ENCODE data around the gene NPHS1. TPM values are rescaled to one million over a fixed set of nuclear protein-coding genes. Genes with fewer than 3 reads are reported as not detected.

NPHS1 gene
- total and polyA plus RNA-seq, 2 experiments from 2014 or later: 0.37 to 1.1 TPM

DNA sequence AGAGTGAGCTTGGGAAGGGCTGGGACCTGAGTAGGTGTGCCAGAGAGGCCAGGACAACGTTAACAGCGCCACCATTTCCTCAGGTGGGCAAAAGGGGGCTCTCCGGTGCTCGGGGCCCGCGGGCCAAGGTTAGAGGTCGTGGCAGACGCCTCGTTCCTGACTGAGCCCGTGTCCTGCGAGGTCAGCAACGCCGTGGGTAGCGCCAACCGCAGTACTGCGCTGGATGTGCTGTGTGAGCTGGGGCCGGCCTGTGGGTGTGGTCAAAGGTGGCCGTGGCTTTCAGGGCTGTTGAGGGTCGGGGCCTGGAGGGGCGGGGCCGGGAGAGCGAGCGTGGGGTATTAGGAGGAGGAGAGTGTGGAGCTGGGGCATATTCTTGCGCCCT, 8.1 kb upstream of the NPHS1 start:
- peaks cover 47% of the 10 kb centered on the region for H3K27me3 ChIP-seq
- H3K9me3 ChIP-seq (ENCODE audit: low read depth): no peaks in the 10 kb centered on the region
- TF ChIP-seq CTCF (IDR thresholded peaks at IDR 0.05; ENCODE audit: low read depth, low read length): no peak
- H3K4me1 ChIP-seq (ENCODE audit: low read depth): peaks cover 4% of the 10 kb centered on the region
- no peak for DNase-seq (ENCODE audit: low read depth in 1 of 2, low spot score in 1 of 2)
- no peaks in the 10 kb centered on the region for H3K36me3 ChIP-seq
- H3K4me3 ChIP-seq: no peak overlapping the region
- H3K27ac ChIP-seq: no peak overlapping the region

GRCh38 chr19:35859414-35859813, 7.1 kb upstream of the NPHS1 start:
- DNase-seq (ENCODE audit: low read depth in 1 of 2, low spot score in 1 of 2): no peak
- TF ChIP-seq CTCF (IDR thresholded peaks at IDR 0.05; ENCODE audit: low read depth, low read length): no peak
- H3K4me3 ChIP-seq: no peak overlapping the region
- no peaks in the 10 kb centered on the region for H3K36me3 ChIP-seq
- no peak overlapping the region for H3K27ac ChIP-seq
- no peaks in the 10 kb centered on the region for H3K9me3 ChIP-seq (ENCODE audit: low read depth)
- peaks cover 4% of the 10 kb centered on the region for H3K4me1 ChIP-seq (ENCODE audit: low read depth)
- H3K27me3 ChIP-seq: peaks cover 47% of the 10 kb centered on the region

DNA sequence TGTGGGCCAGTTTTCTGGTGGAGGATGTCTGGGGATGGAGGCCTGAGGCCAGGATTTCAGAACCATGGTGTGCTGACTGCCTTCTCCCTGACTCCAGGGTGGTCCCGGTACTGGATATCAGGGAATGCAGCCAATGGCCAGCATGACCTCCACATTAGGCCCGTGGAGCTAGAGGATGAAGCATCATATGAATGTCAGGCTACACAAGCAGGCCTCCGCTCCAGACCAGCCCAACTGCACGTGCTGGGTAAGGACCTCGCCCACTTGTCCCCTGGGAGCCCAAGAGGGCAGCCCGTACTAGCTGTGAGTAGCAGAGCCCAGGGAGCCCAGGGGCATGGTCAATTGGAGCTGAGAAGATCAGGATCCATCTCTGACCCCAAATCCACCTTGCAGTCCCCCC, 6.0 kb upstream of the NPHS1 start:
- no peak for TF ChIP-seq CTCF (IDR thresholded peaks at IDR 0.05; ENCODE audit: low read depth, low read length)
- no peak overlapping the region for H3K4me3 ChIP-seq
- no peak overlapping the region for H3K27ac ChIP-seq
- H3K9me3 ChIP-seq (ENCODE audit: low read depth): no peaks in the 10 kb centered on the region
- no peaks in the 10 kb centered on the region for H3K36me3 ChIP-seq
- H3K27me3 ChIP-seq: peaks cover 47% of the 10 kb centered on the region
- peaks cover 4% of the 10 kb centered on the region for H3K4me1 ChIP-seq (ENCODE audit: low read depth)
- no peak for DNase-seq (ENCODE audit: low read depth in 1 of 2, low spot score in 1 of 2)

DNA sequence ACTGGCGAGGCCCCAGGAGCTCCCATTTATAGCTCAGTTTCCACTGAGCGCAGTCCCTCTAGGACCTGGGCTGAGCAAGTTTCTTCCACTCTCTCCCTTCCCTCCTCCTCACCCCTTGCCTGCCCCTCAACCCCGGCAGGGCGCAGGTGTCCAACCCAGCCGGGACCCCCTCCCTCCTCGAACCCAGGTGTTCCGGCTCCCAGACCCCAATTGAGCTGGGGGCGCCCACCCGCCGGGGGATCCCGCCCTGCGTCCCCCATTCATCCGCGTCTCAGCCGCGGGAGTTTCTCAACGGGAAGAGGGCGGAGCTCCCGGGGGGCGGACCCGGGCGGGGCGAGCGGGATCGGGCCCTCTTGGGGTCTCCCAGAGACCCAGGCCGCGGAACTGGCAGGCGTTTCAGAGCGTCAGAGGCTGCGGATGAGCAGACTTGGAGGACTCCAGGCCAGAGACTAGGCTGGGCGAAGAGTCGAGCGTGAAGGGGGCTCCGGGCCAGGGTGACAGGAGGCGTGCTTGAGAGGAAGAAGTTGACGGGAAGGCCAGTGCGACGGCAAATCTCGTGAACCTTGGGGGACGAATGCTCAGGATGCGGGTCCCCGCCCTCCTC, 4.3 kb upstream of the NPHS1 start, which contains the start of gene KIRREL2:
KIRREL2 (plus strand) TSS at position 366 of the 604 bp plus-strand sequence; CDS start at position 575, 209 bp downstream.
- peaks cover 47% of the 10 kb centered on the region for H3K27me3 ChIP-seq
- DNase-seq (ENCODE audit: low read depth in 1 of 2, low spot score in 1 of 2): peak in 1 of 2 donors; percentile 45
- no peak for TF ChIP-seq CTCF (IDR thresholded peaks at IDR 0.05; ENCODE audit: low read depth, low read length)

GRCh38 chr19:35853038-35853756, 893 bp upstream of the NPHS1 start:
- no peaks in the 10 kb centered on the region for H3K9me3 ChIP-seq (ENCODE audit: low read depth)
- peaks cover 14% of the 10 kb centered on the region for H3K4me1 ChIP-seq (ENCODE audit: low read depth)
- DNase-seq (ENCODE audit: low read depth in 1 of 2, low spot score in 1 of 2): no peak
- H3K4me3 ChIP-seq: no peak overlapping the region
- no peaks in the 10 kb centered on the region for H3K36me3 ChIP-seq
- no peak for TF ChIP-seq CTCF (IDR thresholded peaks at IDR 0.05; ENCODE audit: low read depth, low read length)
- no peak overlapping the region for H3K27ac ChIP-seq
- H3K27me3 ChIP-seq: peaks cover 43% of the 10 kb centered on the region

More for the DNA sequence above, 4.3 kb upstream of the NPHS1 start, which contains the start of gene KIRREL2:
- no peaks in the 10 kb centered on the region for H3K36me3 ChIP-seq
- H3K4me3 ChIP-seq: peak within 1 kb of the TSS; percentile 60
- H3K9me3 ChIP-seq (ENCODE audit: low read depth): no peaks in the 10 kb centered on the region
- peaks cover 14% of the 10 kb centered on the region for H3K4me1 ChIP-seq (ENCODE audit: low read depth)
- H3K27ac ChIP-seq: no peak within 1 kb of the TSS

All from cardiac muscle cell (in vitro differentiated cells and primary cell).